ENCODE results near the gene ALDH1L1. TPM values are rescaled to one million over a fixed set of nuclear protein-coding genes. Genes with fewer than 3 reads are reported as not detected.

Gene ALDH1L1
- total RNA-seq, 1 donor from 2014 or later: 1.0 TPM

DNA sequence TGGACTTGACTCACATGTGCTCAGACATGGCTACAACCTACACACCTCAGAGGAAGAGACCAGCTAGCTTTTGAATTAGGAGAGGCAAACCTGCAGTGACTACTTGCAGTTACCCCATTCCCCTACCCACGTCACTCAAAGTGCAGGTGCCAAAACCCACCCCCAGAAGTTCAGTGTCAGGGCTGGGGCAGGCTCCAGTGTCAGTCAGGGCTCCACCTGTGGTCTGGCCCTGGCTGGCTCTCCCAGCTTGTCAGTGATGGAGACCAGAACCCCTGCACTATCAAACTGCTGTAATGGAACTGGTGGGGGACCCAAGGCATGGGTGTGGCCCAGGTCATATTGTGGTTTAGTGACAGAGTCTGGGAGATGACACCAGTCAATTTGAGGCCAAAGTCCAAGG, 63.9 kb downstream of the ALDH1L1 start:
- Histone ChIP-seq H3K36me3 (ENCODE audit: control insufficient read depth, insufficient read depth, low read length) (no peaks in the 10 kb centered on the region), H3K27me3 (ENCODE audit: control insufficient read depth, insufficient read depth, low read length) (no peaks in the 10 kb centered on the region), H3K4me3 (ENCODE audit: low read depth, low read length) (no peak overlapping the region)
- TF ChIP-seq, protein P1, sequence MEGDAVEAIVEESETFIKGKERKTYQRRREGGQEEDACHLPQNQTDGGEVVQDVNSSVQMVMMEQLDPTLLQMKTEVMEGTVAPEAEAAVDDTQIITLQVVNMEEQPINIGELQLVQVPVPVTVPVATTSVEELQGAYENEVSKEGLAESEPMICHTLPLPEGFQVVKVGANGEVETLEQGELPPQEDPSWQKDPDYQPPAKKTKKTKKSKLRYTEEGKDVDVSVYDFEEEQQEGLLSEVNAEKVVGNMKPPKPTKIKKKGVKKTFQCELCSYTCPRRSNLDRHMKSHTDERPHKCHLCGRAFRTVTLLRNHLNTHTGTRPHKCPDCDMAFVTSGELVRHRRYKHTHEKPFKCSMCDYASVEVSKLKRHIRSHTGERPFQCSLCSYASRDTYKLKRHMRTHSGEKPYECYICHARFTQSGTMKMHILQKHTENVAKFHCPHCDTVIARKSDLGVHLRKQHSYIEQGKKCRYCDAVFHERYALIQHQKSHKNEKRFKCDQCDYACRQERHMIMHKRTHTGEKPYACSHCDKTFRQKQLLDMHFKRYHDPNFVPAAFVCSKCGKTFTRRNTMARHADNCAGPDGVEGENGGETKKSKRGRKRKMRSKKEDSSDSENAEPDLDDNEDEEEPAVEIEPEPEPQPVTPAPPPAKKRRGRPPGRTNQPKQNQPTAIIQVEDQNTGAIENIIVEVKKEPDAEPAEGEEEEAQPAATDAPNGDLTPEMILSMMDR (IDR thresholded peaks at IDR 0.05; ENCODE audit: insufficient read depth, low read length, poor library complexity, severe bottlenecking): no peak
- no peak for DNase-seq (ENCODE audit: low read depth)

DNA sequence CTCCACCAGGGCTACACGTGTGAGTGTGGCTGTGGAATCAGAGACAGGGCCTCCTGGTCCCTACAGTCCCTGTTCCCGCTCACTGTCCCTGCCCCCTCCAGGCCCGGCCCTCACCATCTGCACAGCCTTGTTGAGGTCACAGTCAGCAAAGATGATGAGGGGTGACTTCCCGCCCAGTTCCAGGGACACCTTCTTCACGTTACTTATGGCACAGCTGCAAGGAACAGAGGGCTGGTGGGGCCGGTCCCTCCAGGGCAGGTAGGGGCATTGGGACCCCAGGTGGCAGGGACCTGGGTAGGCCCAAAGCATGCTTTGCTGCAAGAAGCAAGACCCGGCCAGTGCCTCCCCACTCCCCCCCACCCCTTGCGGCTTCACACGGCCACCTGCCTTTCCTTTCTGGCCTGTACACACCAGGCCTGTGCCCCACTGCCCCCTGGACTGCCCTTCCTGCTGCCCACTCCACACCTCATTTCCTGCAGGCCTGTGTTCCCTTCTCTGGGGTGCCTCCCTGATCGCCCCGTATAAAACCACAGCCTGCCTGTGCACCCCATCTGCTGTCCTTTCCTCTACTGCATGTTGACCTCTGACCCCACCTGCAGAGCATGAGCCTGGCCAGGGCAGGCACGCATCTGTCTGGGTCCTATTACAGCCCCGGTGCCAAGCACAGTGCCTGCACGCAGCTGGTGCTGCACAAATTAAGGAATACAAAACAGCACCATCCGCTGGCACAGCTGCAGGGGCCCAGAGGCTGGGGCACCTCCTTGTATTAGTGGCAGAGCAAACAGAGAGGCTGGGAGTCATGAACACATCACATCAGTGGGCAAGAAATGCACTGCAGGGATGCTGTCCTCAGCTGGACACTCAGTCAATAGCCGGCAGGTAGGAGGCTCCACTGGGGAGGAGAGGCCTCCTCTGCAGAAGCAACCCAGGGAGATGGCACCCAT, 65.7 kb downstream of the ALDH1L1 start:
- Histone ChIP-seq H3K27me3 (ENCODE audit: control insufficient read depth, insufficient read depth, low read length) (no peaks in the 10 kb centered on the region), H3K36me3 (ENCODE audit: control insufficient read depth, insufficient read depth, low read length) (no peaks in the 10 kb centered on the region), H3K4me3 (ENCODE audit: low read depth, low read length) (no peak overlapping the region)
- TF ChIP-seq, protein P1 (IDR thresholded peaks at IDR 0.05; ENCODE audit: insufficient read depth, low read length, poor library complexity, severe bottlenecking): no peak
- no peak for DNase-seq (ENCODE audit: low read depth)

- DNase-seq (ENCODE audit: low read depth): no peak
- no peaks in the 10 kb centered on the region for H3K27me3 ChIP-seq (ENCODE audit: control insufficient read depth, insufficient read depth, low read length)
- no peaks in the 10 kb centered on the region for H3K36me3 ChIP-seq (ENCODE audit: control insufficient read depth, insufficient read depth, low read length)
- TF ChIP-seq, protein P1 (IDR thresholded peaks at IDR 0.05; ENCODE audit: insufficient read depth, low read length, poor library complexity, severe bottlenecking): peak; percentile 49
- no peak overlapping the region for H3K4me3 ChIP-seq (ENCODE audit: low read depth, low read length)
These were observed 66.5 kb downstream of the ALDH1L1 start for GRCh38 chr3:126113733-126114442.

GRCh38 chr3:126113238-126113555, 67.2 kb downstream of the ALDH1L1 start:
- Histone ChIP-seq H3K27me3 (ENCODE audit: control insufficient read depth, insufficient read depth, low read length) (no peaks in the 10 kb centered on the region), H3K36me3 (ENCODE audit: control insufficient read depth, insufficient read depth, low read length) (no peaks in the 10 kb centered on the region), H3K4me3 (ENCODE audit: low read depth, low read length) (no peak overlapping the region)
- DNase-seq (ENCODE audit: low read depth): no peak
- TF ChIP-seq, protein P1 (IDR thresholded peaks at IDR 0.05; ENCODE audit: insufficient read depth, low read length, poor library complexity, severe bottlenecking): no peak

- Histone ChIP-seq H3K36me3 (ENCODE audit: control insufficient read depth, insufficient read depth, low read length) (no peaks in the 10 kb centered on the region), H3K4me3 (ENCODE audit: low read depth, low read length) (no peak overlapping the region), H3K27me3 (ENCODE audit: control insufficient read depth, insufficient read depth, low read length) (no peaks in the 10 kb centered on the region)
- DNase-seq (ENCODE audit: low read depth): no peak
- TF ChIP-seq, protein P1 (IDR thresholded peaks at IDR 0.05; ENCODE audit: insufficient read depth, low read length, poor library complexity, severe bottlenecking): no peak
These were observed 67.7 kb downstream of the ALDH1L1 start for GRCh38 chr3:126112531-126113237.

Data from kidney epithelial cell (primary cell).